NOMO-1 treated with DMSO at 0.1 percent for 48 hours (cell line): ENCODE measurements around the gene SLC2A14.
A peak's percentile ranks its signal among the peaks of the same experiment; 100 is the strongest.
"Not testable (repeated sequence)": the region's sequence is repeated elsewhere in the genome, so short reads cannot be mapped to it uniquely, and the experiment has no call there.

Source experiments
- DNase-seq: peaks from one replicate; lab custom pipeline; 2025; ENCODE audit not compliant: unreplicated experiment; lab: John Stamatoyannopoulos, UW

Gene SLC2A14

GRCh38 chr12:7872566-7873319 is at the start of gene SLC2A14:
SLC2A14 (minus strand) TSS chr12:7872915; CDS start chr12:7869880, 3,035 bp downstream.
- no peak for DNase-seq

GRCh38 chr12:7921181-7921580 is 48.5 kb upstream of the SLC2A14 start:
- DNase-seq = not testable (repeated sequence)

DNA sequence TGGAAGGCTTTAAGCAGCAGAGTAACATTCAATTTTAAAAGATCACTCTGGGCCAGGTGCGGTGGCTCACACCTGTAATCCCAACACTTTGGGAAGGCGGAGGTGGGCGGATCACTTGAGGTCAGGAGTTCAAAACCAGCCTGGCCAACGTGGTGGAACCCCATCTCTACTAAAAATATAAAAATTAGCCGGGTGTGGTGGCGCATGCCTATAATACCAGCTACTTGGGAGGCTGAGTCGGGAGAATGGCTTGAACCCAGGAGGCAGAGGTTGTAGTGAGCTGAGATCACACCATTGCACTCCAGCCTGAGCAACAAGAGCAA is 45.5 kb upstream of the SLC2A14 start:
- not testable (repeated sequence) for DNase-seq

DNA sequence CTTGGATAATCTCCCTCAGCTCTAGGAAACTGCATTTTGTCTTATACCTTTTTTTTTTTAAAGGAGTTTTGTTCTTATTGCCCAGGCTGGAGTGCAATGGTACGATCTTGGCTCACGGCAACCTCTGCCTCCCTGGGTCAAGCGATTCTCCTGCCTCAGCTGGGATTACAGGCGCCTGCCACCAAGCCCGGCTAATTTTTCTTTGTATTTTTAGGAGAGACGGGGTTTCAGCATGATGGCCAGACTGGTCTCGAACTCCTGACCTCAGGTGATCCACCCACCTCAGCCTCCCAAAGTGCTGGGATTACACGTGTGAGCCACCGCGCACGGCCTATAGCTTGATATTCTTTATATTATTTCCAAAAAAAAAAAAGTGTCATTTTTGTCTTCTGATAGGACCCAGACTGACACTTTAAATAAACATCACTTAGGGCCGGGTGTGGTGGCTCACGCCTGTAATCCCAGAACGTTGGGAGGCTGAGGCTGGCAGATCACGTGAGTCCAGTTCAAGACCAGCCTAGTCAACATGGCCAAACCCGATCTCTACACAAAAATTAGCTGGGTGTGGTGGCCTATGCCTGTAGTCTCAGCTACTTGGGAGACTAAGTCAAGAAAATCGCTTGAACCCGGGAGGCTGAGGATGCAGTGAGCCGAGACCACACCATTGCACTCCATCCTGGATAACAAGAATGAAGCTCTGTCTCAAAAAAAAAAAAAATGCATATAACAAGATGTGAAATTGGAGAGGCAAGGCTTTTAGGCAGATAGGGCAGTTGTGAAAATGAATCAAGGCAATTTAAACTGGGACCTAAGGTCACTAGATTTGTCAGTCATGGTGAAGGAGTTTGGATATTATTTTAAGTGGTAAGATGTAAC is 44.9 kb upstream of the SLC2A14 start:
- DNase-seq = no peak

DNA sequence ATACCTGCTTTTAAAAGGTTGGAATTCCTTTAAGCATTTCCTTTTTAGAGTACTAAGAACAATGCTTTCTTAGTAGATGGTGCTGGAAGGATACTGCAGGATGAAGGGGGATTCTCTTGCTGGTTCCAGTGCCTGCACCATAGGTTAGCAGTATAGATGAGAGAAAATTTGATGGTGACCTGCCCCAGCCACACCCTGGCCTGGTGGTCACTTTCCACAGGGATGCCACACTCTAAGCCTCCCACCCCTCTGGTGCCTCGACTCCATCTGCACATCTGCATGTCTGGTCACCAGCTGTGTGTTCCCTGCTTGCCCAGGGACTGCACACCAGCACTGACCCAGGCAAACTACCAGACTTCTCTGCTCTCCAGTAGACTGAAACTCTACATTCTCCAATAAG is 44.2 kb upstream of the SLC2A14 start:
- DNase-seq = no peak

GRCh38 chr12:7915661-7916403 is 43.1 kb upstream of the SLC2A14 start:
- DNase-seq = no peak

GRCh38 chr12:7910106-7910505 is 37.4 kb upstream of the SLC2A14 start:
- DNase-seq = not testable (repeated sequence)

- peak; percentile 38 for DNase-seq
Measured at GRCh38 chr12:7907009-7907408, 34.3 kb upstream of the SLC2A14 start.

- DNase-seq = not testable (repeated sequence)
Measured at GRCh38 chr12:7906303-7906702, 33.6 kb upstream of the SLC2A14 start.

DNA sequence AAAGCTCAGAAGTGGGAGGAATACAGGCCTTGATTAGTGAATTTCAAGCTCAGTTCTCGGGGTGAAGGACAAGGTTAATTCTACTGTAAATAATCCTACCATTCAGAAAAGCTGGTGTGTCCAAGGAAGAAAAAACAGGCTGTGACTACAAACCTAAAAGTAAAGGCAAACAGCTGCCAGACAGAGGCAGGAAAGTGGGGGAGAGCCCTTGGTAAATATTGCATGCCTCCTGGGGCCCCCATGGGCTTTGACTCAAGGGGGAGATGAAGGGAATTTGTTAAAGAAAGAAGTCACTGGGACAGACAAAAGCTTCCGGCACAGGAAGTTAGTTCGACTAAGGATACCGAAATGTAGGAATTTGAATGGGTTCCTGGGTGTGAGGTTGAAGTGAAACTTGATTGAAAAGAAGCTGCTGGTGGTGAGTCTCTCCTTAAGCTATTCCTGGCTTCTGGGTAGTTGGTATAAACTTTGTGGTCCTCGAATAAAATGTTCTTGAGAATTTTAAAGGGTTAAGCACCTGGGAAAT is 32.9 kb upstream of the SLC2A14 start:
- DNase-seq = not testable (repeated sequence)

DNA sequence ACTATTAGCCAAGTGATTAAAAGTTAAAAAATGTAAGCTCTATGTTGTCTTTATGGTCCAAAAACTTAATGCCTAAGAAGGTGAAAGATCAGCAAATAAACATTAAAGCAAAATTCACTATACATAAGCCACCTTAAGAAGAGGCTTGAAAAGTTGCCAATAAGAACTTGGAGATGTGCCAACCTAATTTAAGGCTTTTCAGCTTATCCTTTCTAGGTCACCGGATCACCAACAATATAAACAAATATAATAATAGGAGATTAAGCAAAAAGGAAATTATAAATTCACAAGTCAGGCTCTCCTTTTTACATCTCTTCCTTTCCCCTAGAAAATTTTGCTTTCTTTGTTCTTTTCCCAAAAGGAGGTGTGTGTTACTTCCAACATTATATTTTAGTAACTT is 32.4 kb upstream of the SLC2A14 start:
- DNase-seq = no peak

DNA sequence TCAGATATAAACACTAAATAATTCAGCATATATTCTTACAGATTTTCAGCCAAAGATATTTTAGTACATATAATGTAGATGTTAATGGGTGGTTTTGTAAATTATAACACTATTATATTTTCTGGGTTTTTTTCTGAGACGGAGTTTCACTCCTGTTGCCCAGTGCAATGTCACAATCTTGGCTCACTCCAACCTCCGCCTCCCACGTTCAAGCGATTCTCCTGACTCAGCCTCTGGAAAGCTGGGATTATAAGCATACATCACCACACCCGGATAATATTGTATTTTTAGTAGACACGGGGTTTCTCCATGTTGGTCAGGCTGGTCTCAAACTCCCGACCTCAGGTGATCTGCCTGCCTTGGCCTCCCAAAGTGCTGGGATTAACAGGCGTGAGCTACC is 29.7 kb upstream of the SLC2A14 start:
- DNase-seq = not testable (repeated sequence)

GRCh38 chr12:7899755-7900154 is 27.0 kb upstream of the SLC2A14 start:
- DNase-seq = no peak

- DNase-seq = not testable (repeated sequence)
Measured at GRCh38 chr12:7896726-7897125, 24.0 kb upstream of the SLC2A14 start.

DNA sequence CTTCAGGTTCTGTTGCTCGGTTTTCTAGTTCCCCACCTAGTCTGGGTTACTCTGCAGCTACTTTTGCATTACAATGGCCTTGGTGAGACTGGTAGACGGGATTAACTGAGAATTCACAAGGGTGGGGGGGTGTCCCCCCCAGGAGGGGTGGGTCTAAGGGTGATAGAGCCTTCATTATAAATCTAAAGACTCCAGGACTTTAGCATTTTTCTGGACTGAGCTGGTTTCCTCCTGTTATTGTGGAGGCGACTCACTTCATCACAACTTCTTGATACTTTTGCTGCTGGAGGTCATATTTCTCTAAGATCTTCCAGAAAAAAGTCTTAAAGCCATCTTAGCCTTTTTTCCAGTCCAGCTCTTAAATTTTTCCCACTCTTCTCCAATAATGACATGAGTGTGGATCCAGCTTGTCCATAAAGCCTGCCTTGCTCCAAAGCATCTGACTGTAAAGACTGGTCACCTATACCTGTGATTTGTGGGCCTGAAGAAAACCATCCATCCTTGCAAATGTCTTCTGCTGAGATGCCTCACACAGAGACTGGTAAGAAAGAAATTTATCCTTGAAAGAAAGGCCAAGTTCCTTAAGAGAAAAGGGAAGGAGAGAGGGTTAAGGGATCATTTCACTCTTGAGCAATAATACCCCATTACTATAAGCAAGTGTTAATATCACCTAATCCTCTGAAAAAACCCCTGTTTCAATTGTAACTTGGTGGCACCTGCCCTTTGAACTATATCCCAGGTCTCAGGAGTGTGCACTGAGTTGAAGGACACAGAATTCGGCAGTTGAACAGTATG is 19.7 kb upstream of the SLC2A14 start:
- no peak for DNase-seq

GRCh38 chr12:7884689-7885088 is 12.0 kb upstream of the SLC2A14 start:
- DNase-seq = peak; percentile 60

DNA sequence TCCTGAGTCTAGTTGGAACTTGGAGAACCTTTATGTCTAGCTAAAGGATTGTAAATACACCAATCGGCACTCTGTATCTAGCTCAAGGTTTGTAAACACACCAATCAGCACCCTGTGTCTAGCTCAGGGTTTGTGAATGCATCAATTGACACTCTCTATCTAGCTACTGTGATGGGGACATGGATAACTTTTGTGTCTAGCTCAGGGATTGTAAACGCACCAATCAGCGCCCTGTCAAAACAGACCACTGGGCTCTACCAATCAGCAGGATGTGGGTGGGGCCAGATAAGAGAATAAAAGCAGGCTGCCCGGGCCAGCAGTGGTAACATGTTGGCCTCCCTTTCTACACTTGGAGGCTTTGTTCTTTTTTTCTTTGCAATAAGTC is 9.0 kb upstream of the SLC2A14 start:
- not testable (repeated sequence) for DNase-seq

GRCh38 chr12:7880952-7881735 is 8.4 kb upstream of the SLC2A14 start:
- DNase-seq = not testable (repeated sequence)

- DNase-seq = no peak
Measured at GRCh38 chr12:7879246-7879645, 6.5 kb upstream of the SLC2A14 start.

- DNase-seq = no peak
Measured at GRCh38 chr12:7877420-7877819, 4.7 kb upstream of the SLC2A14 start.
